HG03460 (cell line): ENCODE measurements around the gene MEF2C.

Experiments used
- ATAC-seq: cut with Tn5 transposase; IDR thresholded peaks from one replicate; pipeline ENCODE4 v1.9.1; 2021; ENCODE audit not compliant: unreplicated experiment

MEF2C gene

DNA sequence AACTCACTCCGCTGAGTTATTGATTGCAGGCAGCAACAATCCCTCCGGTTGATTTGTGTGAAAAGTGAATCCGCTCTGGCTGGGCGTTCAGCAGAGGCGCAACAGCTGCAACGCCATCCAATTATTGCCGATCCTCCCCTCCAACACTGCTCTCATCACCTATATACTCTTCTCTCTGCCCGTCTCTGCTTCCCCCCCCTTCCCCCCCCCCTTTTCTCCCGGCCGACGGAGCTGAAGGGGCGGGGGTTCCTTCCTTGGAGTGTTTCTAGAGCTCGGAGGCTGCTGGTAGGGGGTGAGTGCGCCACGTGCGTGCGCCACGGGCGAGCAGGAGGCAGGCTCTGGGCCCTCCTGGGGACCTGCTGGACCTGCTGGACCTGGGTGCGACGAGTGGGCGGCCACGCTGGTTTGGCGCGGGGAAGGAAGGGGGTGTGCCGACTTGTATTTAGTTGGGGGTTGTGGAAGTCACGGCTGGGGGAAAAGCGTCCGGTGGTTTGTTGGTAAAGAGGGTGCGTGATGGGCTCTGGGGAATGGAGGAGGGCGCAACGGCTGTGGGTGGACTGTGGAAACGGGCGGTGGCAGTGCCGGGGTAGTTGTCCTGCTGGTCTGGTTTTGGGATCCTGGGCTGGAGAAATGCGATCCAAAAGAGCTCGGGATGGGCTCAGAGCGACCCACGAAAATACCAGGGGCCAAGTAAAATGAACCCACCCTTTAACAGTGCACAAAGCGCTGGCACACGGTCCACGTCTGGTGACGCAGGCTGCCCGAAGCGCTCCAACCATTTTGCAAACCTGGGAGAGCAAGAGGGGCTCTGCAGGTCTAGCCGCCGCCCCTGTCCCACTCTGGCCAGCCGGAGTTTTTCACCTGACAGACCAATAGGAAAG lies 6.4 kb upstream of the MEF2C start:
- peak; percentile 39 for ATAC-seq

DNA sequence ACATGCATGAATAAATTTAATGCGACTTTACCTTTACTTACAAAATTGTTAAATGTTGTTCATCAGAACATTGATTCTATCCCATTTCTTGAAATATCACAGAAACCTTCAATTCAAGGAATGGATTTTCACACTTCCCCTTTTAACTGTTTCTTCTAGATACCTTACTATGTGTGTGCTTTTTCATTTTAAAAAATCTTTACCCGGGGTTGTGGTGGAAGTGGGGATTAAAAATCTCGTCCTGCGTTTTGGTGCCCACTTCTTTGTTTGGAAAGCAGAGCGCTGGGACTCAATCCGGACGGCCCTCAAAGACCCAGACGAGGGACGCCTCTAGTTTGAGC lies 5.8 kb upstream of the MEF2C start:
- no peak for ATAC-seq

DNA sequence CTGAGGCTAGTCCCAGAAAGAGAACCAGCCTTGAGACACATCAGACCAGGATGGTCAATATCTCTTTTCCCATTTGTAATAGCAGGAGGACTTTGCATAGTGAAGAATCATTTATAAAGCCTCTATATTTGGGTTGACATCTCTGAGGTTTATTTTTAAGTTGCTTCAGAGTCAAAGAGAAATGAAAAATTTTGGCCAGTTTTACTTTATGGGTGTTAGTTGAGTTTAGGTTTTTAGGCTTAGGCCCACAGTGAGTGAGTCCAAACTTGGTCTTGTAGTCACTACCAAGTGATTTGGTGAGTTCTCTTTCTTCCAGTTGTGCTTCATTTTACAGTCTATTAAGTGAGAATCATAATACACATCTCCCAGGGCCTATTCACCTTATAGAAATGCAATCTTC lies 5.3 kb upstream of the MEF2C start:
- ATAC-seq = no peak

DNA sequence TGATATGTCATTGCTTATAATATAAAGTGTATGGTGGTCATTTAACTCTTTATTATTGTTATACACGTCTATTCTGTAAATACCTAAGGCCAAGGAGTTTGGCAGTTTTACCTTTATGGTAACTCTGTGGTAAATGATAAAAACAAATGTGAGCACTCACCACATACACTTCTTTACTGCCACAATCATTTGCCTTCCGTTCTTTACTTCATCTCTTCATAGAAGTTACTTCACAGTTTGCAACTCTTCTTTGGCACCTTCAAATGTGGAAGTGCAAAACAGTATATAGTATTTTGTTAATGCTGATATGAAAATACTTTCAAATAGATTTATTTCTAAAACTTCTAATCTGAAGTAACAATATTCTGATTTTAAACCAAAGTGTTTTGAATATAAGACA lies 4.4 kb upstream of the MEF2C start:
- no peak for ATAC-seq

DNA sequence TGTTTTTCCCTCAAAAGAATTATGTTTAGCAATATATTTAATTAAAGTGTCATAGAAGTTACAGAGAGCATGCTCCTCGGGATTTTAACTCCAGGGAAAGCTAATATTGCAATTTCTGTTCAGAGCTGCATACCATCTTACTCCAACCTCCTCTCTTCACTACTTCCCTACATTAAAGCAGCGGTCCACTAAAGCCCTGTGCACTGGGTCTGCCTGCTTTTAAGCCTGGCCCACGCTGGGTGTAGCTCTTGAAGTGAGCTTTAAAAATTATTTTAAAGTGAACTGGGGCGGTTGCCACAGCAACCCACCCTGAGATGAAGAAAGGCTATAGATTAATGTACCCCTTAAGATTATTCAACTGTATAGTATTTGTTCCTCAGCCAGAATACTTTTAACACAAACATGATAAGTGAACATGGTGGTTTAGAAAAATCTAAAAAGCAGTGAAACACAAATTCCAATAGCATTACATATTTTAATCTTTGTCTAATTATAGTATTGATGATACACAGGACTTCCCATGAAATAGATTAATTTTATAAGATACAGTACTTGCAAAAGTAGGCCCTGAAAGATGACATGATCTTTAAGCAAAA lies 3.9 kb upstream of the MEF2C start:
- ATAC-seq = no peak

DNA sequence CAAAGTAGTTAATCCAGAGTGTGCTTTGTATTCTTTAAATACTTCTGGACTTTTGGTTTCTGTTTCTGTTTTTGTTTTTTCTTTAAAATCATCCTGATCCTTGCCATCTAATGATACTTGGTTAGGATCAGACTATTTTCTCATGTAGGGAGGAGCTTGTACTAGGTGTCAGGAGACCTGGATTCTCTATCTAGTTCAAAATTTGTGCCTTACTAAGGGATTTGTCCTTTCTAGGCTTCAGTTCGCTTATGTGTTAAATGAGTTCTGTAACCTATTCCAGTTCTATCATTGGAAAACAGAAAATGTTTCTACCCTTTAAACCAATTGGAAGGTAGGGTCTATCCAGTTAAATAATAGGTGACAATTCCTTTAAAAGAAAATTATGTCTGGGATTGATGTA lies 3.3 kb upstream of the MEF2C start:
- no peak for ATAC-seq

DNA sequence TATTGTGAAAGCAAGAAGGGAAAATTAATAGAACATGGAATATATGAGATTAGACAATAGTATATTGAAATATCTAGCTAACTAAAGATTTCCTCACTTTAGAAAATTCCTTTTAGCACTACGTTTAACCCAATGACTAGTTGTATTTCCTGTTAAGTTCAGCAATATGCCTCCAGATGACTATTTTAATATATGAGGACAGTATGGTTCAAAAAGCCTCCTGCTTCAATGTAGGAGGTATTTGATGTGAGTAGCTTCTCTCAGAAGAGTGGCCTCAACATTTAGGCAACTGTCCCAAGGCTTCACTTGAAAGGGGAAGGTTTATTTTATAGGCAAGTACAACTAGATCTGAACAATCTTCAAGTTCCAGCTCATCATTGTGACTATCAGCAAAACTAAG lies 2.0 kb upstream of the MEF2C start:
- no peak for ATAC-seq

DNA sequence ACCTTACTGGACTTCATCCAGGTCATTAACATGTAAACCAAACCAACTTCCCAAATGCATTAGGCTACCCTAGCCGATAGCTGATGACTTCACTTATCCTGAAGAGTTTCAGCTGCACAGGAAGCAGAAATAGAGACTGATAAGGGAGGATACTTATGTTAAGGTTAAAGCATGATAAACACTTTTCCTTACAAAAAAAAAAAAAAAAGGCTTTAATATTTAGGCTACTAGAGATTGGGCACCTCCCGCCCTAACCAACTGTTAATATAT lies 1.6 kb upstream of the MEF2C start:
- ATAC-seq = no peak

DNA sequence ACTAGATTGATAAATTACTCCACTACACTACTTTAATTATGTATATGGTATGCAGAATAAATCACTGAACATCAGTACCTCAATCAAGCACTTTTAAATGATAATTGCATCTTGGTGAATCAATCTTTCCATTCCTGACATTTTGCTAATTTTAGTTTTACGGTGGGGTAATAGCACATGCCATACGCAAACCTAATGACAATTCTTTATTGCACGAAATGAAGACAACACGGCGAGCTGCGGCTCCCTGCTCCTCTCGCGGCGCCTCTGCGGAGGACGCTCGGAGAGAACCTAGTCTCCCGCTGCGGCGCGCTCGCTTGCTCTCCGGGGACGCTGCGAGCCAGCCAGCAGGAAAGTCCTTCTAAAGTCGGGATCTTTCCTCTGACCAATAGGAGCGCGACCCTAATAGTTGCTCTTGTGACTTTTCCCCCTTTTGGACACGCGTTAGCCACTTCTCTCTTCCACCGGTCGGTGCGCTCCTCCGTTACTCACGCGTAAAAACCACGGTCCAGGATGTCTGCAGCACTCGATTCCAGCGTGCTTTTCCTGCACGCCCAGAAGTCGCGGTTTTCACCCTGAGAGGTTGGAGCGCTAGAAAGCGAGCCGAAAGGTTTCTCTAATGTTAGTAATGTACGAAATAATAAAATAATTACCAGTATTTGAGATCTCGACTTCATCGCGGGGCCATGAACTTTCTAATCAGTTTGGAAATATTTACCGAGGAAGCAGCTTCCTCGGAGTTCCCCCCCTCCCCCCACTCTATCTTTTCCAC lies 1.0 kb upstream of the MEF2C start:
- peak; percentile 18 for ATAC-seq

DNA sequence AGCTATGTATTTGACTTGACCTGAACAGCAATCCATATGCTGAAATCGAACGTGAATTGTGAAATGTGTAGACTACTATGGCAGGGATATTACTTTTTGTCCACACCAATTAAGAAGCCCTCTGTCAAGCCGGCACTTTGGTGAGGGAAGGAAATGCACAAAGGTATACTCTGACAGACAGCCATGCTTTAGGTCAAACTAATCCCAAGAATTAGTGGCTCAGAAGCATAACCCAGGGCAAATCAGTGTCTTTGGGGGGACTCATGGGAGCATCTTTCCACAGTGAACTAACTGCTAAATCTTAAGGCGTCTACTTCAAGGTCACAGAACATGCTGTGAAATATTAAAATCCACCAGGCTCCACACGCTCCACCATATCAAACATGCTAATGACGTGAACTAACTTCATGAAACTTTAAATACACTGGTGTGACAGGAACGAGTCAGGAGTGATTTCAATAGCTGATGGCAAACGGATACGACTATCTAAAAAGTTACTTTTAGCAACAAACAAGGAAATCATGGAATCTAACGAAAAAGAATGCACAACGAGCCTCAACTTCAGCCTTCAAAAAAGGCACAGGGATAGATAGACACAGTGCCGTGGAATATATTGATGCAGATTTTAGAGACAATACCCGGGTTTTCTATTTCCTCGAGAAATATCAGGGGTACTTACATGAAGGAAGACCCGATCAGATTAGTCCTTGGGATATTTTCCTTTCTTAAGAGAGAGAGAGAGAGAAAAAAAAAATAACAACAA lies 527 bp downstream of the MEF2C start:
- no peak for ATAC-seq

DNA sequence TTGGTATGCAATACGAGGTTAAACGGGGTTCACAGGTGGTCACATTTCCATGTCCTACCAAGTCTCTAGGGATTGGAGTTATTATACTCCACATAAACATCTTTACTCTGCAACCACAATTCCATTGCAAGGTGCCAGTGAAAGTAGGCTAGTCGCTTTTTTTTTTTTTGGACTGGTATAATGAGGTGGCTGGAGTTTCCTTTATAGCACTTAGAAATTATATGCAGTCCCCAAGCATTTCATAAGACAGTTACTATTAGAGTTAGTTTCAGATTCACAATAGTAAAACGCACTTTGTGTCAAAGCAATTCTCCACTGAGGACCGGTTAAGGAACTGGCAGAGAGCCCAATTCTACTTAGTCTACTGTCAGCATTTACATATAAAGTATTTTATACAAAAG lies 1.4 kb downstream of the MEF2C start:
- peak; percentile 29 for ATAC-seq

DNA sequence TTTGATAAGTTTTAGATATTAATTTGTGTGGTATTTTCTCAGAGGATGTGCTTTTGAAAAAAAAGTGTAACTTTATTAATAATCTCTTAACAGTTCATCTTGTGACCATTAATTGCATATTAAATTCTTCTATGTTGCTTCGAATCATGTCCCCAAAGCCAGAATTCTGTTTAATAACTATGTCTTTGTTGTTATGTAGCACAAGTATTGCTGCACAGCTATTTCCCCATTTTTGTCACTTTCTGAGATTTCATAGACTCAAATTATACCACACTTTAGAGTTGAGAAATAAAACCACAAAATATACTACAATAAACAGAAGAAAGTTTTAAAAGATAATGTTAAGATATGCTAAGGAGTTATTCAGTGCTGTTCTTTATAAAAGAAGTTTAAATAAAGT lies 2.8 kb downstream of the MEF2C start:
- no peak for ATAC-seq

DNA sequence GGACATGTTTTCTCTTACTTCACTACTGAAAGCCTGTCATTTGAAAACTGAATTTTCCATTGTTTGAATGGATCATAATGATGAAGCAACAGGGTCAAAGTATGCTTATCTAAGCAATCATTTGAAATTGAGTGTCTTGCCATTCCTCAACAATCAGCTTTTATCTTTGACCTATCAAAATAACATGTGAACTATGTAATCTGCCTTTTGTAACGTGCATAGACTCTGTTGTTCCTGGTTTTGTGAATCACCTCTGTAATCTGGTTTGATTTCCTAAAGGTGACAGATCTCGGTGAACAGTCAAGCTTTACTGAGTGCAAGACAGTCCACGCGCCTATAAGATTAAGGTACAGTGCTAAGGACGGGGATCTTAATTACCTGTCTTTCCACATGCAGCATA lies 3.3 kb downstream of the MEF2C start:
- ATAC-seq = no peak

DNA sequence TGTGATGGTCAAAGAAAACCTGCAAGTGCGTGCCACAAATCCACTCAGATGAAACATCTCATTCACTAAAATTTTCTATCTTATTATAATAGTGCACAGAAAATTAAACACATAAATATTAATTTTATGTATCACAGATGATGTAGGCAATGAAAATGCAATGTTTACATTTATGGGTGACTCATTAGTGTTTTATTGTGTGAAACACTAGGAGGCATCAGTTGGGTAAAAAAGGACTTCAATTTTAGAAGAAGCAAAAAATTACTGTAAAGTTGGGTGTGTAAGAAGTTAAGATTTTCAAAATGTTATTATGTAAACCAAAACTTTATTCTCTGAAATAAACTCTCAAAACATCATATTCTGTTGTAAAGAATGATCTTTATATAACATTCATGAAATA lies 4.0 kb downstream of the MEF2C start:
- ATAC-seq = no peak

DNA sequence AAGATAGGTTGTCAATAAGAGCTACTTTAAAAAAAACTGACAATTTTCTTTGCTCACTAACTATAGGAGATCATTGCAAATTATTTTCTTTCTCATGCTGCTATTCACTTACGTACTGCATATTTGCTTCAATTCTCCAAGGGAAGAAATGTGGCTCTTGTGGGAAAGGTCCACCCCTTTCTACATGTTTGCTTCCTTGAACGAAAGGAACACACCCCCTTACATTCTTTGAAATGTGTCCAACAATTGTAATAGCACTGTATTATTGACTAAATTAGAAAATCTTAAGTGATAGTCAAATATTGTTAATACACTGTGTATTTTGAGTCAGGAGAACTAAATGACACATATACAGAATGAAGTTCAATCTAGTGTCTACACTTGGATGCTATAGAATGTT lies 5.2 kb downstream of the MEF2C start:
- no peak for ATAC-seq

DNA sequence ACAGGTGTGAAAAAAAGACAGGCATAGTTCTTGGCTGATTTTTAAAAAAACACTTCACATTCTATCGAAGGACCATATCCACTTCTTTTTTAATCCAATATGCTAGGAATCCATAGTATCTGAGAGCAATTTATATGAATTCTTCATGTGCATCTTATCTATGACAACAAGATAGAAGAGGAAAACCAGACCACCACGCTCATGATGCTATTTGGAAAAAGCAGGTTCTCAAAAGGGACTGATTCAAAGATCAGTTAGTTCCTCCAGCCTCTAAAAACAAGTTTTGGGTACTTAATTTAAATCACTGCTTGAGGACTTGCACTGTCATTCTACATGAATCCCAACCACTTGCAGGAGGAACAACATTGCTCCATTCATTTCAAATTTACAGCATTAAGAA lies 6.3 kb downstream of the MEF2C start:
- ATAC-seq = no peak

DNA sequence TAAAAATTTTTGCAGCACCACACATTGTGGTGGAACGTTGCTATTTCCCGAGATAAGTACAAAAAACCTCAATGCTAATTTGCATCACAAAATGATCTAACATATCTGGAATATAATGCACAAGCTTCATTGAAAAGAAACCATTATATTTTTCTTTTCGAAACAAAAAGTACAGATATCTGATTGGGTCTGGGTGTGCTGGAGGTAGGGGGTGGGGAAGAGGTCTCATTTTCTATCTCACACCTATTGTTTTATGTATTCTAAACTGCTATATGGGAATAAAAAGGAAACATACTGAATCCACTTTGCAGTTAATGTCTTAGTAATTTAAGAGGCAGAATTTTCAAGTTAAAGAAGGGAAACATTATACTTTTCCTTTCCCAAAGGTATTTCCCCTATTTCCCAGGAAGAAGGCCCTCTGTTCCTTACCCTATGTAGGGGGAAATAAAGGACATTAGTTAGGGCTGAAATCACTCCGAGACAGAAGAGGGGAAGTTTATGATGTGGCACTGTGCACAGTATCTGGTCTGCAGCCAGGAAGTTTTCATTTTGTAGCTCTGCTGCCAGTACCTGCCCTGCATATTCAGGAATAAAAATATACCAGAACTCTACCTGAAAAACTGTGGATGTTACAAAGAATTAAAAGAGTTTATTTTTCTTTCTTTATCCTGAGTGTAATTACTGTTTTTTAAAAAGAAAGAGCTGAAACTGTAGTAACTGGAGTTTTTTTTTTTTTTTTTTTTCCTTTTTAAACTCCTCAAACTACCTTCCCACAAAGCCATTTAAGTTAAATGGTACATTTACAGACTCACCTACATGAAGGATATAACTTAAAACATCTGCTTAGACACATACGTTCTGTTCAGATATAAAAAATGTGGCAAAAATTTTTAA lies 7.4 kb downstream of the MEF2C start:
- peak; percentile 49 for ATAC-seq

DNA sequence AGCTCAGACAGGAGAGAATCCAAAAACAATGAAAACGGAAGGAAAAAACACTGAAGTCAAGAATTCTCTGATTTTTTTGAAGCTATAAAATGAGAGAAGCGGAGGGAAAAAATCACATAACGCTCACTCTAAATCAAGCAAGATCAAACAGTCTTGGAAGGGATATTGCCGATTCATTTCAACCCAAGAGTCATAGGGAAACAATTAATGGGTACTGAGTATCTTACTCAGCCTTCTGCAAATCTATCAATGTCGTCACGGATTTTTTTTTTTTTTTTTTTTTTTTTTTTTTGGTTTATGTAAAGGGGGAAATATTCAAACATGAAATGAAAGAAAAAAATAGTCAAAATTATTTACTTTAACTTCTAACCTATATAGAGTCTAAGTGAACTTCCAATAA lies 9.5 kb downstream of the MEF2C start:
- no peak for ATAC-seq

DNA sequence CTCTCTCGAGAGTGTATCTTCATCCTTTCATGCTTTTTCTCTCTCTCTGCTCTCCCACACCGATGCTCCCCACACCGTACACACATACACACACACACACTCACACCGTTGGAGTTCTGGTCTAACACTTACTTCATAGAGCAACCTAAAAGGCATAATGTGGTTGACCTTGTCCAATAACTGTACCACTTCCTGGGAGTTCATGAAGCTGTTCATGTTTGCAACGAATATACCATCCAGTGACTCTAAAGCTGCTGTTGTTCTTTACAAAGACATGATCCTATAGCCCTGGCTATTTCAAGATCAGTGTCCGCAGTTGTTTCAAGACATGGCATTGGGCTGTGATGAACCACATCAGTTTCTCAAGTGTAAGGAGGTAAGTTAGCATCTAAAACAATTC lies 10.0 kb downstream of the MEF2C start:
- no peak for ATAC-seq

DNA sequence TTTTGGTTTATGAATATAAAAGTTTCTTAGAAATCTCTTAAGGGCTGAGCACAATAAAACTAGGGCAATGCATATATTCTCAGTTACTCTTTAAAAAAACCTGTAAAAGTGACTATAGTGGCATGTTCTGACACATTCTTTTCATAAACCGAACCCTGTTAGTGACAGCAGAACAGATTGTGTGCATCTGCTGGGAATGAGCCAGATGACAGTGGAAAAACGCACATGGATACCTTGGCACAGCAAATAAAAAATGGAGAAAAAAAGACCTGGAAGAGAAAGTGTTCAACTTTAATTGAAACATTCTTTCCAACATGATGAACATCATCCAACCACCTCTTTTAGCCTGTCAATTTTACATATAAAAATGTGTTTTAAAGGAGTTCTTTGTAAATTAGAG lies 12.7 kb downstream of the MEF2C start:
- no peak for ATAC-seq
